HTERT RPE-1 (cell line): Measurements from ENCODE around the gene ARL17A.
"Not testable (repeated sequence)": the region's sequence is repeated elsewhere in the genome, so short reads cannot be mapped to it uniquely, and the experiment has no call there.

Experiments used
- in situ Hi-C: fragments of 300-500 bp; cut with MboI; formaldehyde crosslinking; loops from 4 replicates; pipeline ENCODE4 v1.14.3; 2020; ENCODE audit warnings: low sequenced_read_pairs

ARL17A gene

DNA sequence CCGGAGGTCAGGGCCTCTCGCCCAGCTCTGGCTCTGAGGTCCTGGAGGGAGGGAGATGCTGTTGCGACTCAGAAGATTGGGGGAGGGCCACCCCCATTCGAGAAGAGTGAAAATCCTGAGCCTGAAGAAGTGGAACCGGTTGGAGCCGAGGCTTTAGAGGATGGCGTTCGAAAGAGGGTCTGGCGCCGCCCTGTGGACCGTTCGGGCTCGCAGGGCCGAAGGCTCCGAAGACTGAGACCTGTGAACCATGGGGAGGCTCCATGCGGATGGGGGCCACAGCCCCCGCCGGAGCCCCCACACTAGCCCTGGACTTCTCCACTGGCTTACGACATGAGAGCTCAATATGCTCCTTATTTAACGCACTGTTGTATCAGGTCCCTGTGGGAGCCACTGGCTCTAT, 20.3 kb downstream of the ARL17A start:
- in situ Hi-C loops = not testable (repeated sequence)

DNA sequence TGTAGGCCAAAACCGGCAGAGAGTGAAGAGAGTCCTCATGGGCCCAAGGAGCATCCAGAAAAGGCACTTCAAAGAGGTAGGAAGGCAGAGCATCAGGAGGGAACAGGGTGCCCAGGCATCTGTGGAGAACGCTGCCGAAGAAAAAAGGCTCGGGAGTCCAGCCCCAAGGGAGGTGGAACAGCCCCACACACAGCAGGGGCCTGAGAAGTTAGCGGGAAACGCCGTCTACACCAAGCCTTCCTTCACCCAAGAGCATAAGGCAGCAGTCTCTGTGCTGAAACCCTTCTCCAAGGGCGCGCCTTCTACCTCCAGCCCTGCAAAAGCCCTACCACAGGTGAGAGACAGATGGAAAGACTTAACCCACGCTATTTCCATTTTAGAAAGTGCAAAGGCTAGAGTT, 30.9 kb downstream of the ARL17A start:
- in situ Hi-C loops = not testable (repeated sequence)

DNA sequence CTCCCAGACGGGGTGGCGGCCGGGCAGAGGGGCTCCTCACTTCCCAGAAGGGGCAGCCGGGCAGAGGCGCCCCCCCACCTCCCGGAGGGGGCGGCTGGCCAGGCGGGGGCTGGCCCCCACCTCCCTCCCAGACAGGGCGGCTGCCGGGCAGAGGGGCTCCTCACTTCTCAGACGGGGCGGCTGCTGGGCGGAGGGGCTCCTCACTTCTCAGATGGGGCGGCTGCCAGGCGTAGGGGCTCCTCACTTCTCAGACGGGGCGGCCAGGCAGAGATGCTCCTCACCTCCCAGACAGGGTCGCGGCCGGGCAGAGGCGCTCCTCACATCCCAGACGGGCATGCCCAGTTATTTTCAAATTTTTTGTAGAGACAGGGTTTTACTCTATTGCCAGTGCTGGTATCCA, 44.8 kb downstream of the ARL17A start:
- in situ Hi-C loops = not testable (repeated sequence)

- in situ Hi-C loops = not testable (repeated sequence)
These were observed 67.3 kb downstream of the ARL17A start, which contains the start of gene LRRC37A2 for GRCh38 chr17:46512168-46512567. TSS of gene LRRC37A2 (plus strand) at chr17:46512468. CDS start at chr17:46512713, 245 bp downstream.

DNA sequence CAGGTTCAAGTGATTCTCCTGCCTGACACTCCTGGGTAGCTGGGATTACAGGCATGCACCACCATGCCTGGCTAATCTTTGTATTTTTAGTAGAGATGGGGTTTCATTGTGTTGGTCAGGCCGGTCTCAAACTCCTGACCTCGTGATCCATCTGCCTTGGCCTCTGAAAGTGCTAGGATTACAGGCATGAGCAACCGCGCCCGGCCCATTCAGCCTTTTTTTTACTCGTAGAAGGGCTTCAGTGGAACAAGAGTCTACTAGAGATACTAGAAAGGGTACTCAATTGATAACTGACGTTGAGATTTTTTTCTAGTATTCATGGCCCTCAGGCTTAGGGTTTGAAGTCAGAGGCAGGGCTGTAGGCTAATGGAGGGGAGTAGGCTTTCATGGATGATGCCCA, 73.6 kb downstream of the ARL17A start:
- in situ Hi-C loops = not testable (repeated sequence)

DNA sequence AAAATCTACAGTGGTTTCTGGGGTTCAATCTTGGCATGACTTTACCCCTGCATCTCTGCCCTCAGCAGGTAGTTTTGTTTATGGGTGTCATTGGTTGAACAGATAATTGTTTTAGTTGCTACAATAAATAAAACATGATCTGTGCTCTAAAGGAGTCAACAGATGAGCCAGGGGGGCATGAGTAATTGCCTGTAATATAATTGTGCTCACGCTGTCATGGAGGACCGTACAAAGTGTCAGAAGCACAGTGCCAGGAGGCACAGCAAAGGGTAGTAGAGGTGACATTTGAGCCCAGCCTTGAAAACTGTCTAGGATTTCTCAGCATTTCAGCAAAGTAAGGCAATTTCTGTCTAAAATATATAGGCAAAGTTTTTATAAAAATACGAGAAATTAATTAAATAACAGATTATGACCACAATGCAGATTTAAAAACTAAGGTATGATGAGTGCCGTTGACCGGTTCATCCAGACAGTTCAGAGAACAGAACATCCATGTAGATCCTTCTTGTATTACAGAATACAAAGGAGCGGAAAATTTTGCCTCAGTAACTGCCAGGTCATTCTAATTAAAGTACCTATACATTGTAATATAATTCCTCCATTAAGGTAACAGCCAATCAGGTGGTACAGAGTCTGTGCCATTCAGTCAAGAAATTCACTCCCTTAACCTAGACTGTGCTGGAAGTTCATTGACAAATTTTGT, 79.9 kb downstream of the ARL17A start:
- in situ Hi-C loops = not testable (repeated sequence)

GRCh38 chr17:46492021-46492420, 87.5 kb downstream of the ARL17A start:
- in situ Hi-C loops = not testable (repeated sequence)

DNA sequence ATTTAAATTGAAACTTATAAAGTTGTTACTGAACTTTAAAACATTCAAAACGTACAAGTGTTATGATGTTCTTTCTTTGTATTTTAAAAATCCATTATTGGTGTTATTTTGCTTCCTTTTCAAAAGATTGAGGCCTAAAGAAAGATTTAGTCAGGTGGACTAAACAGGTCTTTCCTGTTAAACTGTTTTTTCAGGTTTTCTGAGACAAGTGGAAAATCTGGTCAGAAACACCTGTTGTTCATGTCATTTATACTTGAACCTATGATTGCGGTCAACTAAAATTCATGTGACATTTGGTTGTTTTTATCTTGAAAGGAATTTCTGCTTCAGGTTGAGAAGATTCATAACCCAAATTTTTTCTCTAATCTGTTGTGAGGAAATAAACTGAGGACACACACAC, 98.2 kb downstream of the ARL17A start:
- in situ Hi-C loops = not testable (repeated sequence)

DNA sequence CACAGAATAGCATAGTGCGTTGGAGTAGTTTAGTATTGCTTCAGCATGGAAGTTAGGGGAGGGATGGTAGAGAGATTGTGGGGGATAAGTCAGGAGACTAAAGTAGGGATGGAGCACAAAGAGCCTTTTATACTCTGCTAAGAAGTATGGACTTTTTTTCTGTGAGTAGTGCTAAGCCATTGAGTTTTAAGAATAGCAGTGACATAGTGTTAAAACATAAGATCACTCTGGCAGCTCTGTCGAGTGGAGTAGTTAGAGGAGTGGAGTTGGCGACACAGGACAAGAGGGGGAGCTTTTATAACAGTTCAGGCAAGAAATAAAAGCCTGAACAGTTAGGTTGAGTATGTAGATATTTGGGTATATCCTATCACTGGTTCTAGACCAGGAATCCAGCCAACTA, 100.7 kb downstream of the ARL17A start:
- in situ Hi-C loops = not testable (repeated sequence)

- in situ Hi-C loops = not testable (repeated sequence)
These were observed 103.9 kb downstream of the ARL17A start for GRCh38 chr17:46475583-46475982.

DNA sequence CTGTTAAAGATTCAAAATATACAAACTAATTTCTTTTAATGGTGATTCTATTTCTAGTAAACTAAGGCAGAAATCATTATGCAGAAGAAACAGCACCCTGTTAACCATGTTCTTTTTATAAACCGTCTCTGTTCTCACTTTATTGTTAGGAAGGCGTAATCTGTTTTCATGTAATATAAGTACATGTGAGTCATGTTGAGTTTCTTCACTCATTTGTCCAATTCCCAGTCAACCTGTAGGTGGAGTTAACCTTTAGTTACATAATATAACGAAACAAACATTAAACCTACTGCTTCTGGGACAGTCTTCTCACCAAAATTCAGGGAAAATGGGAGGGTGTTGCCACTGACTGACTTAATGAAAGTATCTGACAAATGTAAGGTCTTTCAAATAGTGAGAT, 105.0 kb downstream of the ARL17A start:
- in situ Hi-C loops = not testable (repeated sequence)

- in situ Hi-C loops = not testable (repeated sequence)
These were observed 111.9 kb downstream of the ARL17A start for GRCh38 chr17:46467618-46468017.
